Small intestine (tissue), 7 donors: ENCODE data around the gene SH3RF3. TPM values are rescaled to one million over a fixed set of nuclear protein-coding genes. Genes with fewer than 3 reads are reported as not detected.

Source experiments
- DNase-seq, 2 donors: peaks; one replicate each; pipeline versions ENCODE4 v3.0.0 to v3.0.0-alpha.2; 2013
- FAIRE-seq: peaks from 2 replicates; lab custom pipeline; 2012; peaks lifted over from hg19 to GRCh38; lab: Jason Lieb, UNC
- H3K27ac ChIP-seq, 3 donors: one replicate each; pipeline ENCODE4 v1.5.1; 2013; ENCODE audit warnings: low read length in 2 of 3, mild to moderate bottlenecking in 2 of 3, control low read depth in 1 of 3, inconsistent platforms in 1 of 3, low read depth in 1 of 3, moderate library complexity in 1 of 3
- H3K27me3 ChIP-seq, 3 donors: one replicate each; pipeline ENCODE4 v1.6.1; 2013; ENCODE audit warnings: low read length in 3 of 3, inconsistent platforms in 1 of 3; ENCODE audit not compliant: control insufficient read depth in 3 of 3, insufficient read depth in 3 of 3
- H3K36me3 ChIP-seq, 3 donors: one replicate each; pipeline ENCODE4 v1.6.1; 2013; ENCODE audit warnings: low read length in 3 of 3, inconsistent platforms in 1 of 3, low read depth in 1 of 3, mild to moderate bottlenecking in 1 of 3, moderate library complexity in 1 of 3; ENCODE audit not compliant: control insufficient read depth in 3 of 3, insufficient read depth in 2 of 3
- H3K4me1 ChIP-seq, 3 donors: one replicate each; pipeline ENCODE4 v1.6.1; 2013; ENCODE audit warnings: low read length in 2 of 3, inconsistent platforms in 1 of 3, low read depth in 1 of 3, mild to moderate bottlenecking in 1 of 3, moderate library complexity in 1 of 3; ENCODE audit not compliant: control insufficient read depth in 3 of 3, insufficient read depth in 2 of 3
- H3K4me3 ChIP-seq, 3 donors: one replicate each; pipeline ENCODE4 v1.5.1; 2013; ENCODE audit warnings: low read length in 3 of 3, control low read depth in 1 of 3, inconsistent platforms in 1 of 3, low read depth in 1 of 3, mild to moderate bottlenecking in 1 of 3, moderate library complexity in 1 of 3
- H3K9me3 ChIP-seq, 2 donors: one replicate each; pipeline ENCODE4 v1.6.1; 2013; ENCODE audit warnings: low read depth in 1 of 2, low read length in 1 of 2; ENCODE audit not compliant: control insufficient read depth in 2 of 2, insufficient read depth in 1 of 2
- WGBS, 3 donors: extraction: QIAGEN DNeasy Blood & Tissue Kit; methylation state at CpG; one replicate each; pipeline ENCODE4 v1.1.7; 2013; 5-methylcytosine and 5-hydroxymethylcytosine counted together
- polyA plus RNA-seq, 4 donors: library from polyadenylated mRNA; stranded (reverse) in 3 of 4; unstranded in 1 of 4; fragments of 200-250 nt in 3 of 4; fragments of 120-200 nt in 1 of 4; gene quantifications; one replicate each; pipeline versions ENCODE4 v1.2.1 to v1.2.3, GENCODE V29; 2013
- donor health status: healthy with polysubstance abuse.
- donor health status: control.
- donor health status: control.
- donor health status: Bipolar disorder and iron deficiency.
- donor health status: healthy.

SH3RF3 gene
- polyA plus RNA-seq, 4 donors = 0.22 to 3.9 (median 1.2) TPM

DNA sequence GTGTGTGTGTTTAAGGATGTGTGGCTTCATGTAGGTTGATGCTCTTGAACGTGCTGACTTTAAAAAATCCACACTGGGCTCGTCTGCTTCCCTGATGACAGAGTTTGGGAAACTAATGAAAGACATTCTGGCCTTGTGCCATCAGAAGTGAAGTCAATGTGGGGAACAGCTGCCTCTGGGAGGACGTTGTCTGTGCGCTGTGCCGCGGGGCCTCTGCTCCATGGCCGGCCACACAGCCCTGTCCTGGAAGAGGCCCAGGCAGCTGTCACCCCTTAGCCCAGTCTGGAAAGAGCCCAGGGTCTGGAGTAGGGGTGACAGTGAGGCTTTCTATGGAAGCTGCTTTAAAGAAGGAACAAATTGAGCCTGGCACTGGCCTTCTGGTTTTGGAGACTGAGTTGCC lies 155.8 kb downstream of the SH3RF3 start:
- no peaks in the 10 kb centered on the region for H3K4me1 ChIP-seq
- no peak overlapping the region for H3K27ac ChIP-seq
- WGBS, 3 donors = 44 to 55% (median 53%) methylated on average over 7 of the region's 7 CpGs
- H3K9me3 ChIP-seq = no peaks in the 10 kb centered on the region
- no peak overlapping the region for H3K4me3 ChIP-seq
- FAIRE-seq (no peak), DNase-seq (peak in 1 of 2 donors; percentile 32)
- peaks cover 0 to 6% (median 0%) of the 10 kb centered on the region in 3 donors for H3K27me3 ChIP-seq
- H3K36me3 ChIP-seq = no peaks in the 10 kb centered on the region

DNA sequence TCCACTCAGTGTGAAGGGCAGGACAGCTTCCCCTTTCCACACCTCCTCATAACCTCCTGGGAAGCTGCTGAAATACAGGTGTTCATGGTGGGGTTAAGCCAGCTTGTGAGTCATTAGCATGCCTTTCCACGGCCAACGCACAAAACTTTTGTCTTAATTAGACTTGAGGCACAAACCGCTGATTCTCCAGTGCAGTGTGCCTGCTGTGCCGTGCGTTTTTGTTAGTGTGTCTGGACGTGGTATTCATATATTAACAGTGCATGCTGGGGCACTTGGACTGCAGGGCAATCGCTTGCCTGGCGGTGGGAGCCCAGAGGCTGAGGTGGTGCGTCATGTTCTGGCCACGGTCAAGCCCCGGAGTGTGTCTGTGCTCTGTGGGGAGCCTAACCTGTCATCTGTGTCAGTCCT lies 156.2 kb downstream of the SH3RF3 start:
- 78 to 86% (median 83%) methylated on average over 11 of the region's 11 CpGs for WGBS, 3 donors
- peaks cover 0 to 5% (median 0%) of the 10 kb centered on the region in 3 donors for H3K27me3 ChIP-seq
- FAIRE-seq (no peak), DNase-seq (no peak)
- H3K36me3 ChIP-seq = no peaks in the 10 kb centered on the region
- H3K27ac ChIP-seq = no peak overlapping the region
- no peaks in the 10 kb centered on the region for H3K9me3 ChIP-seq
- no peak overlapping the region for H3K4me3 ChIP-seq
- H3K4me1 ChIP-seq = no peaks in the 10 kb centered on the region

DNA sequence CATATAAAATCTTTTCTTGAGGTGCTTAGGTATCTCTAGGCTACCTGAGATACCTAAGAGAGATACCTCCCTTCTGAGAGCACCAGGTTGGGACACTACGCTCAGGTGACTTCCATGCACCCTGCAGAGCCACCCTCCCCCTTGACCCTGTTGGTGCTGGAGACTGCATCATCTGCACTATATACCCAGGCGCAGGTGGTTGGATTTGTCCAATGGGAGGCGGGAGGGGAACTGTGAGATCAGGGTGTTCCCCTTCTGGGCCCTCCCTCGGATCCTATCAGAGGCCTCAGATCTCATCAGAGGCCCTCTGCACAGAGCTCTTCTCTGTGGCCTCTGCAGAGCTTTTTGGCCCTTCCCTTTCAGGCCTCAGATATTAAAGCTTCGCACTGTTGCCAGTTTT lies 158.4 kb downstream of the SH3RF3 start:
- H3K27ac ChIP-seq = no peak overlapping the region
- no peaks in the 10 kb centered on the region for H3K9me3 ChIP-seq
- DNase-seq (no peak), FAIRE-seq (no peak)
- no peaks in the 10 kb centered on the region for H3K4me1 ChIP-seq
- WGBS, 3 donors = 90 to 95% (median 91%) methylated on average over 5 of the region's 5 CpGs
- H3K4me3 ChIP-seq = no peak overlapping the region
- H3K27me3 ChIP-seq = no peaks in the 10 kb centered on the region
- no peaks in the 10 kb centered on the region for H3K36me3 ChIP-seq

DNA sequence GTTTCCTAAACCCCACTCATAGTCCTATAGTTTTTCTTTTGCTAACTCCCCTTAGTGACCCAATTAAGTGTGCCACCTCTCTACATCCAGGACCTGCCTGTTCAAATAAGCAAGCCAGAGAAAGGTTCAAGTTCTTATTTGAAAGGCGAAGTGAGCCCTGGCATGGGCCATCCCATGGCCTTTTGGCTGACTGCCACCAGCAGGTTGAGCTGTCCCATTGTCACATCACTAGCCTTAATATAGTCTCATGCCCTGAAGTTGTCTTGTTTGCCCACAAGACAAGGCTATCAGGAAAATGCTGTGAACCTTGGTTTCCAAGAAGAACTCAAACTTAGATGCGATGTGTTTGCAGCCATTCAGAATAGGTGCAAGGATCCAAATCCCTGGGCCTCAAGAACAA lies 158.8 kb downstream of the SH3RF3 start:
- WGBS, 3 donors = 88 to 96% (median 92%) methylated on average over 2 of the region's 2 CpGs

DNA sequence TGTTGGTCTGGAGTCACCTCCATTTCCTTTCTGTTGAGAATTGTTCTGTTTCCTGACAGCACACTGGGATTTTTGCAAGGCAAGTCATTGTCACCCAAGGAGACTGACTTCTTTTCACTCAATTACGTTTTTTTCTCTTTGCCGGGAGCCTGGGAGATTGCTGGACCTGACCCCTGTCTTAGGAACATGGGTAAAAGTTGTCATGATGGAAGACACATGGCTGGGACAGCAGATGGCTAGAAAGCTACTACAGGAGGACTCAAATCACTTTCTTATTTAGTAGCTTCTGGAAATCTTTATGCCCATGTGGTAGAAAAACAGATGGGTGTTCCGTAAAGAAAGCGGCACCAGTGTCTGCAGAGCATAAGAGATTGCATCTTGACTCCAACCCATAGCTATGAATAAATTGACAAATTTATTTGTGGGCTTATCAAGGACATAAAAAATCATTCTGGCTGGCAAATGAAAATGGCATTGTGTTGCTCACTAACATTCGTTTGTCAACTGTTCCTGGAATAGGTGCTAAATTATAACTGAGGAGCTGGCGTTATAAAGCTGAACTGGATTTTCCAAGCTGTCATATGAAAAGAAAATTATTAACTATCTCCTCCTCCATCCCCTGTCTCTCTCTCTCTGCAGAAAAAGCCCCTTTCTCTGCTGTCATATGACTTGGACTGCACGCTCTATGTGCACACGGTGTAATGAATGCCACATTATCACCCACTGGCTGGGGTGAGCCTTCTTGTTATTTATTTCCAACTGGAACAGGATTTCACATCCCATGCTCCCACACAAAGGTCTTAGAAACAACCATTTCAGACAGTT lies 159.8 kb downstream of the SH3RF3 start:
- FAIRE-seq (no peak), DNase-seq (no peak)
- Histone ChIP-seq H3K4me1 (no peaks in the 10 kb centered on the region), H3K27me3 (no peaks in the 10 kb centered on the region), H3K9me3 (no peaks in the 10 kb centered on the region), H3K27ac (no peak overlapping the region), H3K4me3 (no peak overlapping the region), H3K36me3 (no peaks in the 10 kb centered on the region)
- 76 to 82% (median 81%) methylated on average over 8 of the region's 8 CpGs for WGBS, 3 donors

More for the DNA sequence above, 158.8 kb downstream of the SH3RF3 start:
- Histone ChIP-seq H3K36me3 (no peaks in the 10 kb centered on the region), H3K27ac (no peak overlapping the region), H3K4me3 (no peak overlapping the region), H3K9me3 (no peaks in the 10 kb centered on the region), H3K27me3 (no peaks in the 10 kb centered on the region), H3K4me1 (no peaks in the 10 kb centered on the region)
- DNase-seq (no peak), FAIRE-seq (no peak)

DNA sequence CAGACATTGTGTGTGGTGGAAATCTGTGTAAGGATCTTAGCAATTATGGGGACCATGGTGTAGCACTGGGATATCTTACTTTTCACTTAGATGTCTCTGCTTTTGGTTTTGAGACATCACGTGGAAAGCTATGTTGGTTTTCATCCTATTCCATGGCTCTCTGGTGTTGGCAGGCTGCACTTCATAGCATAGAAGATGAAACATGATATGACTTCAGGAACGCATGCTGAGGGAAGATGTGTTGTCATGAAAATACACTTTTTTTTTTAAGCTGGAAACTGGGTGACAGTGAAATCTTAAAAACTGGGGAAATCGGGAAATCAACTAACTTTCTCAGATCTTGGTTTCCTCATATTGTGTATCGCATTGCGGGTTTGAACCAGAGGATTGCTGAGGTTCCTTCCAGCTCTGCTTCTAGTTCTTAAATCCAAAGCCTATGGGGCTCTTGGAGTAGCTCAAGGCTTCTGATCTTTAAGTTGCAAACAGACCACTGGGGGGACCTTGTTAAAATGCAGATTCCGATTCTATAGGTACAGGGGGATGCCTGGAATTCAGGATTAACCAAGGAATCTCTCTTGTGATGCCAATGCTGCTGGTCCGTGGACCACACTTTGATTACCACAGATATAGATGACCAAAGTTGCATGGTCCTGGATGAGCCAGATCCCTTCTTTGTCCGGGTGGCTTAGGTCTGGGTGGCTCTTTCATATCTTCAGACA lies 160.7 kb downstream of the SH3RF3 start:
- H3K4me1 ChIP-seq = no peaks in the 10 kb centered on the region
- no peaks in the 10 kb centered on the region for H3K27me3 ChIP-seq
- no peaks in the 10 kb centered on the region for H3K36me3 ChIP-seq
- H3K4me3 ChIP-seq = no peak overlapping the region
- 76 to 88% (median 80%) methylated on average over 8 of the region's 8 CpGs for WGBS, 3 donors
- H3K9me3 ChIP-seq = peaks cover 0 to 2% of the 10 kb centered on the region in 2 donors
- DNase-seq (no peak), FAIRE-seq (no peak)
- no peak overlapping the region for H3K27ac ChIP-seq

DNA sequence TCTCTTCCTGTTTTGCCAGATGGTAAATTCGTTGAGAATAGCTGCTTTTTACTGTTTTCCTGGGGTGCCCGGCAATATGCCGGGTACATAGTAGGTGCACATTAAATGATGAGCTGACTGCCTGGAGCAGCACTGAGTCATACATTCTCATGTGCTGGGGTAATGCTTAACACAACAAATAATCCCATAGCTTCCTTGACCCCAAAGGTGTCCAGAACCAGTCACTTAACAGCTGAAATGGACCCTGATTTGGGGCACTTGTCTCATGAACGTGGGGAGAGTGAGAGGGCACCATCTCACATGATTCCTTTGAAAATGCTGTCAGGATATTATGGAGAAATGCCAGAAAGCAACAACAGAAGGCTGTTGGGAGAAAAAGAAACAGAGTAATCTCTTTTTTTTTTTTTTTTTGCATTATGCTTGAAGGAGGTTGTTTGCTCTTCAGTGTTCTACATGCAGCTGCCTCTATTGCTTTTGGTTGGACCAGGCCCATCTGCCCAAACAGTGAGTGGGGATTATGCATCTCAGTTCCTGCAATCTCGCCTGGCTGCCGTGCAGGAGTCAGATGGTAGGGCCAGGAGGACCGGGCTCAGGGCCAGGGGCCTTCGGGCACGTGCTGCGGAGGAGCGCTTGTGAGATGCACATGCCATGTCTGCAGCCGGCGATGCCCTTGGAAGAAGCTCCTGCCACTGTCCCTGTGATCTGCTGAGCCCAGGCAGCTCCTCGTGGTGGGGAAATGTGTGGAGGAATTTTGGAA lies 162.1 kb downstream of the SH3RF3 start:
- peaks cover 0 to 5% of the 10 kb centered on the region in 2 donors for H3K9me3 ChIP-seq
- H3K36me3 ChIP-seq = no peaks in the 10 kb centered on the region
- WGBS, 3 donors = 75 to 76% (median 75%) methylated on average over 14 of the region's 14 CpGs
- H3K27me3 ChIP-seq = no peaks in the 10 kb centered on the region
- no peaks in the 10 kb centered on the region for H3K4me1 ChIP-seq
- FAIRE-seq (no peak), DNase-seq (no peak)
- no peak overlapping the region for H3K27ac ChIP-seq
- H3K4me3 ChIP-seq = no peak overlapping the region

DNA sequence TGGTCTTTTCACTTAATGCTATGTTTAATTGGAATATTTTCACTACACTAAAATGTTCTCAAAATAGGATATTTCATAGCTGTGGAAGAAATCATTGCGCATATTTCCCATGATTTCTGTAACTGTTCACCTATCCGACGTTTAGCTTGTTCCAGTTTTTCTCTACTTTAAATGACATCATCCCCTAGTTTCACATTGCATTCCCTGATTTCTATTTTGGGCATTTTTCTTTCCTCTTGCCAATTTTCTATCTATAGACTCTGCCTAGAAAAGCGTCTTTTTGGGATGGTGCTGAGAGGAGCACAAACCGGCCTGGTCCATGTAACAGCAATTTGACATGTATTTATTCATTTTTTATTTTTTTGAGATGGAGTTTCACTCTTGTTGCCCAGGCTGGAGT lies 163.4 kb downstream of the SH3RF3 start:
- DNase-seq (no peak), FAIRE-seq (no peak)
- Histone ChIP-seq H3K4me3 (no peak overlapping the region), H3K36me3 (no peaks in the 10 kb centered on the region), H3K9me3 (peaks cover 0 to 5% of the 10 kb centered on the region in 2 donors), H3K4me1 (no peaks in the 10 kb centered on the region), H3K27me3 (no peaks in the 10 kb centered on the region), H3K27ac (no peak overlapping the region)
- WGBS, 3 donors = 78 to 81% (median 80%) methylated on average over 5 of the region's 5 CpGs
